ENCODE measurements around the gene TTC23L.

Gene TTC23L

DNA sequence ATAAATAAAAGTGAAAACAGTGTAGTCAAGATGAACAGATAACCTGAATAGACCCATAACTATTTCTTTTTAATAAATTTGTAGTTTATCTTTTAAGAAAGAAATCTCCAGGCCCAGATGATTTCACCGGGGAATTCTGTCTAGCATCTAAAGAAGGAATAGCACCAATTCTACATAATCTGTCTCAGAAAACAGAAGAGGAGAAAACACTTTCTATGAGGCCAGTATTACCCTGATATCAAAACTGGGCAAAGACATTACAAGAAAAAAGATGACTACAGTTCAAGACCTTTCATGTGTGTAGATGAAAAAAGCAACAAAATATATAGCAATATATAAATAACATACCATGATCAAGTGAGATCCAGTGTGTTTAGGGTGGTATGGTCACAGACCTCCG, 31.4 kb downstream of the TTC23L start:
- no peak for DNase-seq (ENCODE audit: low read depth)

DNA sequence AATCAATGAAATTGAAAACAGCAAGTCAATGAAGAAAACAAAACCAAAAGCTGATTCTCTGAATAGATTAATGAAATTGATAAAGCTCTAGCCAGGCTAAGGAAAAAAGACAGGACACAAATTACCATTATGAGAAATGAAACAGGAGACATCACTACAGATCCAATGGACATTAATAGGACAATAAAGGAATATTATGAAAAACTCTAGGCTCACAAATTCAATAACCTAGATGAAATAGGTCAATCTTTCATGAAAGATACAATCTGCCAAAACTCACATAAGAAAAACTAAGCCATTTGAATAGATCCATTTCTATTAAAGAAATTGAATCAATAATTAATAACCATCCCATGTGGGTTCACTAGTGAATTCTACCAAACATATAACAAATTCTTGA, 37.3 kb downstream of the TTC23L start:
- DNase-seq (ENCODE audit: low read depth): no peak

DNA sequence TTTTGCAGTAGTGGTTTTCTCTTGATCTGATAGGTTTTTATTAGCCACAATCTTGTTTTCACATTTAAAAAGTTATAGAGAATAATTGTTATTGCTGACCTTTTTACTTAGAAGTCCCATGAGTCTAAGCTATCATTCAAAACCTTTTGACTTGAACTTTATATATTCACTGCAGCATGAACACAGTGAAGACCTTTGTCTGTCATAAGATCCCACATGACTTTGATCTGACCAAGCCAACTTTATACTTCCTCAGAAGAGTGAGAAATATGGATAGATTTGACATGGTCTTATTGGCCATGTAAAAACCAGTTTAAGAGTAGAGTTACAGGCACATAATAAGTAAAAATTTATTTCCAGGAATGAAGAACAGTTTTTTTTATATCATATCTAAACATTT, 42.3 kb downstream of the TTC23L start:
- no peak for DNase-seq (ENCODE audit: low read depth)

DNA sequence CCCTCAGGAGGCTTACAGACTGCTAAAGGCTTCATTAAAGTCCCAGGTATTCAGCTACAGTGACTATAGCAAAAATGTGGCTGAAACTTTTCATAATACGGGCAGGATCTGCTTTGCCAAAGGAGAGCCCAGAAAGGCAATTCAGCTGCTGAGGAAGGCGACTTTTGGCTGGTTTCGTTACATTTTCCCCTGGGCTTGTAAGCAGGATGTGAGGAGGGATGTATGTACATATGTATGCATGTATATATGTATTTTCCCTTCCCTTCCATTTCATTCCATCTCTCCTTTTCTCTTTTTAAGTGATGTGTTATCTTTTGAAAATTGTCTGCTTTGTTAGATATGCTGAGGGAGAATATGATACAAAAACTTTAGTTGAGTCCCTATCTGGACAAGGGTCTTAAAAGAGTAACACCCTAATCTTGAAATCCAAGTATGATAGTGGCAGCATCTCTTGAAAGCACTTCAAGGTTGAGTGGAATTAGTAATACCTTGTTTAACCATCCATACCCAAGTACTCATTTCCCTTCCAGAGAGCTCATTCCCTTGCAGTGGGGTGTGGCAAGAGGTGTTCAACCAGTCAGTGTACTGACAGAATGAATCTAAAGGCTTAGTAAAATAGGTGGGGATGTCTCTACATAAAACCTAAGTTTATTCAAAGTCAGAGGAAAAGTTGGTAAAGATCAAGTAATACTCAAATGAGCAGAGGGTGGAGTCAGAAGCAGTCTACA, 47.6 kb downstream of the TTC23L start:
- no peak for DNase-seq (ENCODE audit: low read depth)

DNA sequence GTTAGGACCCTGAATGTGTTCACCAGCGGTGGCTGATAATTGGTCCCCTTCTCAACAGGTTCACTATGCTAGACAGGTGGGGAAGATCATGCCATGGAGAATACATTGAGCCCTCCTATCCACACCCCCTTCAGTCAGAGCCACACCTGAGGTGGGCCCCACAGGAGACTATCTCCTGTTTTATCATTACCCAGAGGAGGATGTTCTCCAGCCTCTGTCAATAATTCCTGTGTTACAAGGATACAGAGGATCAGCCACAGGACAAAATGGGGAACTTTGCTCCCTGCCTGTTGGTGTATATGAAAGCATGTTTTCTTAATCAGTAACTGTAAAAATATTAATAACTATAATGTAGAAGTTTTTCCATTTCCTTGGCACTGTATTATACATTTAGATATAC, 50.4 kb downstream of the TTC23L start:
- DNase-seq (ENCODE audit: low read depth): no peak

DNA sequence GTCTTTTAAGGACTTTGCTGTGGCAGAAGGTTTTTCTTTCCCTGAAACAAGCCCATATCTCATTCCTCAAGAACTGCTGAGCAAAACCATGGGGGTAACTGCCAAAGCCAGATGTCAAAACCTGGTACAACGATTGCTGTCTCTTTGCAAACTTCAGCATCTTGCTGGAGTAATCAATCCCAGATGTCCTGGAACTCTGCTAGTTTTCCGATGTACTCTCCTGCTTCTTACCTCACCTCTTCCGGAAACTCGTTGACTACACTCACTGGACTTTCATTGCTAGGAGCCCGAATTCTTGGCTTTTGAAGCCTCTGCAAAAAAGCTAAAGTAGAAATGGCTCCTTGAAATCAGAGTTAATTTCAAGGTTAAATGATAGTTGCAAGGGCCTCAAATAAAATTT, 53.0 kb downstream of the TTC23L start:
- DNase-seq (ENCODE audit: low read depth): no peak

DNA sequence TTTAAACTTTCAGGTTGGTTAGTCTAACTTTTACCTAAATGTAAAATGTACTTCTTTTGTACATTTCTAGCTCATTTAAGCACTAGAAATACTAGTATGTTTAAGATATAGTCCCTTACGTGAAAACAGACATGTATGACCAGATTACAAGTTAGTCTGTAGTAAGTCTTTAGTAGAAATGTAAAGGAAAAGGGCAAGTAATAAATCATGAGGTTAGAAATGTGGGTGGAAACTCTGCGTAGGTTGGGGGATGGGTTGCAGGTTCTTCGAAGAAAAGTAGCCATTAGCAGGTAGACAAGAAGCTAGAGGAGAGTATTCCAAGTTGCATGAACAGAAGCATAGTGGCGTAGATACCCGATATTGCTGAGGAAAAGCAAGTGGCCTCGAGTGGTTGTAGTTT, 53.5 kb downstream of the TTC23L start:
- no peak for DNase-seq (ENCODE audit: low read depth)

DNA sequence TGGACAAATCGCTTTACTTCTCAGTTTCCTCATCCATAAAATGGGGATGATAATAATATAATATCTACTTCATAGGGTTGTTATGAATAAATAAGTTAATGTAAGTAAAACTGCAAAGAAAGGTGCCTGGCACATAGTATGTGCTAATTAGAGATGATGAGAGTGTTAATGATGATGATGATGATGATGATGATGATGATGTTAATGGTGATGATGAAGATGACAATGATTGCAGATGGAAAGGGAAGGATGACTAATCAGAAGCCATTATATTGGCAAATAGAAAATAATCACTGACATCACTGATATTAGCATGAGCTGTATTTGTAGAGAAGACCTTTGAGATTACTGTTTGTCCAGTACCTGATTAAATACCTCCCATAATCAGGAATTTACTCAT, 55.8 kb downstream of the TTC23L start:
- DNase-seq (ENCODE audit: low read depth): no peak

DNA sequence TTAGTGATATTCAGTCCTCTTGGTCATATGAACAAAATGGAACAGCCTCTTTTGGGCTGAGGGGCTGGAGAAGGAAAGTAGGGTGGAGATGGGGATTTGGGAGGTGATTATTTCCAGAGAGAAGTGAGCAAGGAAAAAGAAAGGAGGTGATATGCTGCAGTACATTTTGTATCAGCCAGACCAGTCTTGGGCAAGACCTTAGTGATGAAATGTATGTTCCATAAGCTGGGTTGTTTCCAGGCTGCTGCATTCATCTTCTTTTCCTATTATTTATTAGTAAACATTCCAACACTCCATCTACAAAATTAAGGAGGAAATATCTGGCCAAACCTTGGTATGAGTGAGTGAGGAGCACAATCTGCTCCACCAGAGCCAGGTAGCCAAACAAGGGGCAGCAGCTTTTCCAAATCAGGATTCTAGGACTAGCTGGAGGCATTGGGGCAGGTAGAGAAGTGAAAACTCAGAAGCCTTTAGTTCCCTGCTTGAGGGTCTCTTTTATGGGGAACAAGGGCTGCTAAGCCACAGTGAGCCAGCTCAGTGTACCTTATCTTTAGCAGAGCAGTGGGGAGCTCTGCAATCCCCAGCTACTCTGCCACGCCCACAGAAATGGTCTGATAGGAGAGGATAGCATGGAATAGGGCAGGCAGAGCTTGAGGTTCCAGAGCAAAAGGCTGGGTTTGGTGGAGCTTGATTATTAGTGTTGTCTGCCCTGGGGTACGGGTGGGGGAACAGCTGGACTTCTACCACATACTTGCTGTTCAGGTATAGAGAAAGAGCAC, 56.9 kb downstream of the TTC23L start:
- no peak for DNase-seq (ENCODE audit: low read depth)

DNA sequence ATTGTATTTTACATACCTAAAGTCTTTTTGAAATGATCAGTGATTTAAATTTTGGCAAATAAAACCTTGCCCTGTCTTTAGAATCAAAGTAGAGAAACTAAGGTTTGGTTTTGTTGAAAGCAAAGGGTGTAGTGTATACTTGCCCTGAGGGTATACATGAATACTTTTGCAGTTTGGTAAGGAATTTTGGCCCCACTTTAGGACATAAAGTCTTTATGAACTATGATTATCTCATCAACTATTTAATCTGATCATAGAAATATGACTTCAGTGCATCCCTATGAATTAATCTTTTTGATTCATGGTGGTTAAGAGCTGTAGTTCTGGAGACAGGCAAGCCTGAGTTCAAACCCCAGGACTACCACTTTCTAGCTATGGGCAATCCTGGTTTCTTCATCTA, 58.7 kb downstream of the TTC23L start:
- no peak for DNase-seq (ENCODE audit: low read depth)

DNA sequence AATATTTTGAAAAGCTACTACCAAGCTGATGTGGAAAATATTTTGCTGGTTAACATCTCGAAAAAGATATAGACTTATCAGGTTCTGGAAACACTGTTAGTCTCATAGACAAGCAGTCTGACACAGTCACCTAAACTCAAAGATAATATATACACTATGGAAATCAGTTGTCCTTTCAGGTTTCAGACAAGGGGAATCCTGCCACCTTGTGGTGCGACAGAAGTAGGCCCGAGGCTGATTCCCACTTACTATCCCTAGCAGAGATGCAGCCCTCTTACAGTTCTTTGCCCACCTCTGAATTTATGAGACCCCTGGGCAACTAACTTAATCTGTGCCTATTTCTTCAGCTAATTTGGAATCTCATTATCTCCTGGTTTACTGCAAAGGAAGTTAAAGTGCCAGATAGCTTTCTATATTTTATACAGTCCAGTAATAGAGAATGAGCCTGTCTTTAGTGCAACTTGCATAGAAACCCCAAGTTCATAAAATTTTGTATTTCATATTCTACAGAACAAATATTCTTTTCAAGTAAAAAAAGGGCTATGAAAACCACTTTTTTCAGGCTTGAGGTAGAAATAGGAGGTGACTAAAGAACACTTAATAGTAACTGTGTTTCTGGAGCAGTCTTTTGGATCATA, 59.4 kb downstream of the TTC23L start:
- peak; percentile 33 for DNase-seq (ENCODE audit: low read depth)

DNA sequence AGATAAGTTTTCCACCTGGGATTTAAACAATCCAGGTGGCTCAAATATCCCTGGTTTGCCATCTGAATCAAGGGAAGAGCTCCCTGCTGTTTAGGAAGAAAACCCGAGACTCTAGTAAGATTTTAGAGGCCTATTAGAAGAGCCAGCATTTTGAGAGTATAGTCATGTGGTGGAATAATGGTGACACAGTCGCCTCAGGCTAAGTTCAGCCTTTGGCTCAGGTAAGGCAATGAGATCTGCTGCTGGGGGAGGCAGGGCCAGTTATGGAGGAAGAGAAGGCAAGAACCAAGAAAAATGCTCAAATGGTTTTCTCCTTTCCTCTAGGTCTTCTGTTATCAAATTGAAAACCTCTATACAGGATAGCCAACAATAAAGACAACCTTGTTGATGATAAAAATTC, 60.1 kb downstream of the TTC23L start:
- no peak for DNase-seq (ENCODE audit: low read depth)

DNA sequence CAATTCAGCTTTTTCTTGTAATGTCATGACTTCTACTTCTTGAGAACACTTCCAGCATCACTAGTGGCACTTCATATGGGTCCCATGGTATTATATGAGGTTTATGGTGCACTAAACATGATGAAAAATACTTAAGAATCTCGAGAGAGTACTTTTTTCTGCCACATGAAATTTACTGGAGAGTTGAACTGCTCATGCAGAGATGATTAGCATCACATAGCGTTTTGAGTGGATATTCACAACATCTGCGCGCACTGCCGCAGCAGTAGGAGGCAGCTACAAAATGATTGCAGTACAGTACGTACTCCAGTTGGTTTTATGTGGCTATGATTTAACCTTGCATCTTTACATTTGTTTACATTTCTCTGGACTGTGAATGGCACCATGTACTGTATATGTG, 61.7 kb downstream of the TTC23L start:
- DNase-seq (ENCODE audit: low read depth): no peak

DNA sequence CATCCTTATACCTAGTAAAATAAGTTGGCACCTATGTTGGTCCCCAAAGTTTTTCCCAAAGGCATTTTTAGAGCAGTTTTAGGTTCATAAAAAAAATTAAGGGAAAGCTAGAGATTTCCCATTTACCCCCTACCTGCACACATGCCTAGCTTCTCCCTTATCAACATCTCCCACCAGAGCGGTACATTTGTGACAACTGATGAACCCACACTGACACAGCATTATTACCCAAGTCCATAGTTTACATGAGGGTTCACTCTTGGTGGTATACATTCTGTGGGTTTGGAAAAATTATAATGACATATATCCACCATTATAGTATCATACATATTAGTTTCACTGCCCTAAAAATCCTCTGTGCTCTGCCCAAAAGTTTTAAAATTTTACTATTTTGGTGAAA, 64.3 kb downstream of the TTC23L start:
- no peak for DNase-seq (ENCODE audit: low read depth)

DNA sequence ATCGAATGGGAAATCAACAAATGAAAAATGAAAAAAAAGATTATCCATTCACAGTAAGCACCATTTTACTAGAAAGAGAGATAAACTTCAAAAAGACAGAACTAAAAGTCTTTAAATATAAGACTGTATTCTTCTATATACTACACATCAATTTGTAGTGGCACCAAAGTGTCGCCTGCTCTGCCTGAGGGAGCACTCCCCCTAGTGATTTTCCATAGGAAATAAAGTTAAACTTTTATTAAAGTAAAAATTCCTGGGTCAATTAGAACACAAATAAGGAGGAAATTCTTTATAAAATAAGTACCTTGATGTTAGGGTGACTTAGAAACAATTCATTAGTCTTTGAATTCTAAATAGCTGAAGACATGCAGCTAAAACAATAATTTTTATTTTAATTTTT, 66.6 kb downstream of the TTC23L start:
- no peak for DNase-seq (ENCODE audit: low read depth)

DNA sequence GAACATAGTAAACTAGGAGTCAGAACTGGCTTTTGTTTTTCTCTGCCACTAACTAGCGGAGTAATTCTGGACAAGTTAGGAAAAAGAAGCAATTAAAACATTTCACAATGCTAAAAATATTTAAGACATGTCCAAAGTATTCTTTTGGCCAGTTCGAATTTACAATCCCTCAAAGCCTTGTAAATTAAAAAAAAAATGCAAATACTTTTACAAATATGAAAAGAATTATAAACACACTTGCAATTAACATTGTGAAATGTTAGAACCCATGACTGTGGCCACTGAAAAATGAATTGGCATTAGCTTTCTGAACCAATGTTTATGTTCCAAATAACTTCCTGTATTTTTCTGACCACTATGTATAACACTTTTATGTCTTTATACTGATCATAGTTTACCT, 74.1 kb downstream of the TTC23L start:
- no peak for DNase-seq (ENCODE audit: low read depth)

DNA sequence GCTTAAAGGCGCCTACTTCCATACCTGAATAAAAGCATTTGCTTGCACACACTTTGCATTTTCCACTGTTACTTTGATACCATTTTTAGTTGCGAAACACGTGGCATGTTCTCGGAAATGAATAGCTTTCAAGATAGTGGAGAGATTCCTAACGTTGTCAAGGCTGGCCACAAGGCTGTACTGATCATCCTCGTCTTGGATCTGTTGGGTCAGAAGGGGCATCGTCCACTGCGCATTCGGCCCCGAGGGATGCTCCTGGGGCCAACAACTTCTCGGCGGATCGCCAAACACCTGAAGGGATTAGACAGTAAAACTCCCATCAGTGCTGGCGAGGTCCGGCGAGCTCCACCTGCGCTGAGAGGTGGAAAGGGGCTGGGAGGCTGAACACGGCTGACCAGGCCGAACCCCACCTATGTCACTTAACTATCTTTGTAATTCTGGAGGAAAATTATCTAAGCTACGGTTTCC, 75.7 kb downstream of the TTC23L start:
- DNase-seq (ENCODE audit: low read depth): no peak

DNA sequence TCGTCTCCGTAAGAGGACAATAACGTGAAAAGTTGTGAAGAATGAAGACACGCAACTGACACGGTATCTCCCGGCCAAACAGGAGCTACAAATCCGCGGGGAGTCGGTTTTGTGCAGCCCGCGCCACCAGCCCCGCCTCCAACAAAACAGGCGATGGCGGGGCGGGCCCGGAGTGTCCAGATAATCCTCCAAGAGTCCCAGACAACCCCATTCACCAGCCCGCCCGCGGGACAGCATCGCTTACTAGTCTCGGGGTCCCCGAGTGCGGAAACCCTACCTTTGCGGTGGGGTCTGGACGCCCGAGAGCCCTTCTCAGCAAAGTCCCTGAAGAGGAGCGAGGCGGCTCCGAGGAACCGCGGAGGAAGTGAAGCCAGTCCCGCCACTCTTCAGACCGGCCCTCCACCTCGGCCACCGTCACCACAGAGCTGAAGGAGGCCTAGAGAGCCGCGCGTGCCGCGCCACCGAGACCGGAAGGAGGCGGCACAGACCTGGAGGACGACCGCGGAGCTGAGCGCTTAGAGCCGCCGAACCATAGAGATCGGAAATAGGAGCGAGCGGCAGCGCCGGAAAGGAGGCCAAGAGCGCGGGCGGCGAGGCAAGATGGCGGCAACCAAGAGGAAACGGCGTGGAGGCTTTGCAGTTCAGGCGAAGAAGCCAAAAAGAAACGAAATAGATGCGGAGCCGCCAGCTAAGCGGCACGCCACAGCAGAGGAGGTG, 76.3 kb downstream of the TTC23L start, which contains the start of the genes BRIX1 and RAD1:
Gene BRIX1 (plus strand): TSS at position 573 of the 717 bp plus-strand sequence. CDS start 28 bp downstream, at position 601.
Gene RAD1 (minus strand): TSS at position 366 of the 717 bp plus-strand sequence. CDS start 612 bp downstream, outside the sequence.
- peak; percentile 89 for DNase-seq (ENCODE audit: low read depth)

DNA sequence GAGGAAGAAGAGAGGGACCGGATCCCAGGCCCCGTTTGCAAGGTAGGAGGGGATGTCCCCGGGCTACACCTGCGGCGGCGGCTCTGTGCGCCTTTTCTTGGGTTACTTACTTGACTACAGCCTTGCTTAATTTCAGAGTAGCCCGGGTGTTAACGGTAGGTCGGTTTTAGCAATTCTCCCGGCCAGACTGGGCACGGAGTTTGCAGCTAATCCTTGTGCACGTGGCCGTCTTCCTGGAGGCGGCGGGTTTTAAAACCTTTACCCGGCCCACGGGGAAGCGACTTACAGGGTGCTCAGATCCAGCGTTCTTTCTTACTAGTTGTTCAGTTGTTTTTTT, 76.9 kb downstream of the TTC23L start:
- DNase-seq (ENCODE audit: low read depth): no peak

DNA sequence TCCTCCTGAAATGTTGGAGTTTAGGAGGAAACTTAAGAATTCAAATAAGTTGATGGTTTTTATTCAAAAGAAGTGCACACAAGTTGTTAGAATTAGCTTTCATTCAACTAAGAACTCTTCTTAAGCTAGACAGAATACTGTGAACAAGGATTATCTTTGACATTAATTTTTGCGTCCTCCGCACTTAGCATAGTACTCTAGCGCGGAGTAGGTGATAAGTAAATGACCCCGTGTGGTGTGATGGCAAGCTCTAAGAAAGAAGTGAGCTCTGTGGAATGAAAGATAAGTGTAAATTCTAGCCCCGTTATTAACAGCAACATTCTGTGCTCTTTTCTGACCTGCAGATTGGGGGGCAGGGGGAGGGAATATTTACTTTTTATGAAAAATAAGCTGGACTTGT, 77.6 kb downstream of the TTC23L start:
- no peak for DNase-seq (ENCODE audit: low read depth)

DNA sequence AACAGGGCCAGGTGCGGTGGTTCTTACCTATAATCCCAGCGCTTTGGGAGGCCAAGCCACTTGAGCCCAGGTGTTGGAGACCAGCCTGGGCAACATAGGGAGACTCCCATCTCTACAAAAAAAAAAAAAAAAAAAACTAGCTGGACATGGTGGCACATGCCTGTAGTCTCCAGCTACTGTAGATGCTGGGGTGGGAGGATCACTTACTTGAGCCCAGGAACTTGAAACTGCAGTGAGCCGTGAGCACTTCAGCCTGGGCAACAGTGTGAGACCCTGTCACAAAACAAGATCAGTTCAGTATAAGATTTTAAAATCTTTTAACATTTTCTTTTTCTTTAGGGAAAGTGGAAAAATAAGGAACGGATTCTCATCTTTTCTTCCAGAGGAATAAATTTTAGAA, 79.1 kb downstream of the TTC23L start:
- DNase-seq (ENCODE audit: low read depth): no peak

DNA sequence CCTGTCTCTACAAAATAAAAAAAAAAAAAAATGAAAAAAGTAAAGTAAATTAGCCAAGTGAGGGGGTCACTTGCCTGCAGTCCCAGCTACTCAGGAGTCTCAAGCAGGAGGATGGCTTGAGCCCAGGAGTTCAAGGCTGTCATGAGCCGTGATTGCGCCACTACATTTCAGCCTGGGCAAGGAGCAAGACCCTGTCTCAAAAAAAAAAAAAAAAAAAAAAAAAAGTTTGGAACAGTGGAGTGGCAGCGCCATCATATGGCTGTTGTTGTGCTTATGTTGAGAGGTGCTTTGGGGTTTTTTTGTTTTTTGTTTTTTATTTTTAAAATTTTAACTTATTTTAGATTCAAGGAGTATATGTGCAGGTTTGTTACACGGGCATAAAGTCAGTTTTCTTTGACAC, 80.1 kb downstream of the TTC23L start:
- no peak for DNase-seq (ENCODE audit: low read depth)

All from activated T-helper 9 cell treated with anti-CD3 and anti-CD28 coated beads, Interleukin-2, amount 50 U/mL, for 16 hours (primary cell).